ENCODE data around the gene MOXD1. TPM values are rescaled to one million over a fixed set of nuclear protein-coding genes. Genes with fewer than 3 reads are reported as not detected.

MOXD1 gene
- total RNA-seq, 1 donor from 2014 or later, result 22.0 TPM

DNA sequence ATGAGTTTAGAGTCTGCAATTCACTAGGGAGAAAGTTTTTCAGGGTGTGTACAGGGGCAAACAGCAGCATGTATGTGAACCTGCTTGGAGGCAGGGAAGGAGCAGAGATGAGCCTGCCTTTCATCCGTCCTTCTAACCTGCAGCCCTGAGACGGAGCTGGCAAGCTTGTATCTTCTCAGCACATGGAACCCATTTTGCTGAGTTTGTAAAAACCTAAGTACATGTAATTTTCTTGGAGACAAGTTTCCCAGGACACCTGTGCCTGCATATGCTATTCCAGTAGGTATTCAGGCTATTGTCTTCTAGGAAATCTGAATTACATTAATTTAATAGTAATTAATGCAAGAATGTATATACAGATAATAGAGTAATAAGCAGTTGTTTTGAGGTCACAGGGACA lies 28.8 kb upstream of the MOXD1 start:
- Mint-ChIP-seq H3K9me3 (no peaks in the 10 kb centered on the region), H3K27ac (no peak overlapping the region), H3K27me3 (peaks cover 4% of the 10 kb centered on the region), H3K4me1 (ENCODE audit: unreplicated experiment) (no peaks in the 10 kb centered on the region), H3K4me3 (no peak overlapping the region), H3K36me3 (no peaks in the 10 kb centered on the region)
- TF ChIP-seq, protein P1, sequence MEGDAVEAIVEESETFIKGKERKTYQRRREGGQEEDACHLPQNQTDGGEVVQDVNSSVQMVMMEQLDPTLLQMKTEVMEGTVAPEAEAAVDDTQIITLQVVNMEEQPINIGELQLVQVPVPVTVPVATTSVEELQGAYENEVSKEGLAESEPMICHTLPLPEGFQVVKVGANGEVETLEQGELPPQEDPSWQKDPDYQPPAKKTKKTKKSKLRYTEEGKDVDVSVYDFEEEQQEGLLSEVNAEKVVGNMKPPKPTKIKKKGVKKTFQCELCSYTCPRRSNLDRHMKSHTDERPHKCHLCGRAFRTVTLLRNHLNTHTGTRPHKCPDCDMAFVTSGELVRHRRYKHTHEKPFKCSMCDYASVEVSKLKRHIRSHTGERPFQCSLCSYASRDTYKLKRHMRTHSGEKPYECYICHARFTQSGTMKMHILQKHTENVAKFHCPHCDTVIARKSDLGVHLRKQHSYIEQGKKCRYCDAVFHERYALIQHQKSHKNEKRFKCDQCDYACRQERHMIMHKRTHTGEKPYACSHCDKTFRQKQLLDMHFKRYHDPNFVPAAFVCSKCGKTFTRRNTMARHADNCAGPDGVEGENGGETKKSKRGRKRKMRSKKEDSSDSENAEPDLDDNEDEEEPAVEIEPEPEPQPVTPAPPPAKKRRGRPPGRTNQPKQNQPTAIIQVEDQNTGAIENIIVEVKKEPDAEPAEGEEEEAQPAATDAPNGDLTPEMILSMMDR (conservative IDR thresholded peaks at IDR 0.05), result no peak
- DNase-seq (ENCODE audit: extremely low spot score, unreplicated experiment), result no peak

DNA sequence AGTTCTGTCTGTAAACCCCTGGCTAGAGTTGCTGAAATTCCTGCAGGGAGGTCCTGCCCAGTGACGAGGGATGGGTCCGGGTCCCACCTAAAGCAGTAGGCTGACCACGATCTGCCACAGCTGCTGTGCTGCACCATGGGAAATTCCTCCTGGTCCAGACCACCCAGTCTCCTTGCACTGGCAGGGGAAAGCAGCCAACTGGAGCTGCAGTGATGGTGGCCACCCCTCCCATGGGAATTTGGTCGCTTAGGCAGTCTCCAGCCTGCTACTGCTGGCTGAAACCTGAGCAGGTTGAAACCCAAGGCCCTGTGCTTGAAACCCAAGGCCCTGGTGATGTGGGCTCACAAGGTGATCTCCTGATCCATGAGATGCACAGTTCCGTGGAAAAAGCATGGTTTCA lies 23.9 kb upstream of the MOXD1 start:
- Mint-ChIP-seq H3K4me1 (ENCODE audit: unreplicated experiment) (no peaks in the 10 kb centered on the region), H3K9me3 (peaks cover 14% of the 10 kb centered on the region), H3K27me3 (peaks cover 4% of the 10 kb centered on the region), H3K36me3 (no peaks in the 10 kb centered on the region), H3K4me3 (no peak overlapping the region), H3K27ac (no peak overlapping the region)
- TF ChIP-seq, protein P1 (conservative IDR thresholded peaks at IDR 0.05), result no peak
- no peak for DNase-seq (ENCODE audit: extremely low spot score, unreplicated experiment)

DNA sequence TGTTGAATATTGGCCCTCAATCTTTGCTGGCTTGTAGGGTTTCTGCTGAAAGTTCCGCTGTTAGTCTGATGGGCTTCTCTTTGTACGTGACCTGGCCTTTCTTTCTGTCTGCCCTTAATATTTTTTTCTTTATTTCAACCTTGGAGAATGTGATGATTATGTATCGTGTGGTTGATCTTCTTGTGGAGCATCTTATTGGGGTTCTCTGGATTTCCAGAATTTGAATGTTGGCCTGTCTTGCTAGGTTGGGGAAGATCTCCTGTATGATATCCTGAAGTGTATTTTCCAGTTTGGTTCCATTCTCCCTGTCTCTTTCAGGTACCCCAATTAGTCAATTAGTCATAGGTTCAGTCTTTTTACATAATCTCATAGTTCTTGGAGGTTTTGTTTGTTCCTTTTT lies 22.6 kb upstream of the MOXD1 start:
- no peak overlapping the region for H3K27ac Mint-ChIP-seq
- H3K4me3 Mint-ChIP-seq, result no peak overlapping the region
- peaks cover 14% of the 10 kb centered on the region for H3K9me3 Mint-ChIP-seq
- no peaks in the 10 kb centered on the region for H3K4me1 Mint-ChIP-seq (ENCODE audit: unreplicated experiment)
- H3K27me3 Mint-ChIP-seq, result peaks cover 4% of the 10 kb centered on the region
- TF ChIP-seq, protein P1 (conservative IDR thresholded peaks at IDR 0.05), result no peak
- DNase-seq (ENCODE audit: extremely low spot score, unreplicated experiment), result no peak
- no peaks in the 10 kb centered on the region for H3K36me3 Mint-ChIP-seq

- H3K36me3 Mint-ChIP-seq, result no peaks in the 10 kb centered on the region
- no peak overlapping the region for H3K4me3 Mint-ChIP-seq
- TF ChIP-seq, protein P1 (conservative IDR thresholded peaks at IDR 0.05), result no peak
- H3K9me3 Mint-ChIP-seq, result peaks cover 18% of the 10 kb centered on the region
- H3K27ac Mint-ChIP-seq, result no peak overlapping the region
- no peaks in the 10 kb centered on the region for H3K27me3 Mint-ChIP-seq
- peaks cover 16% of the 10 kb centered on the region for H3K4me1 Mint-ChIP-seq (ENCODE audit: unreplicated experiment)
- DNase-seq (ENCODE audit: extremely low spot score, unreplicated experiment), result no peak
Observed at GRCh38 chr6:132418235-132418965, 17.1 kb upstream of the MOXD1 start.

GRCh38 chr6:132414761-132415160 lies 13.5 kb upstream of the MOXD1 start:
- no peak for DNase-seq (ENCODE audit: extremely low spot score, unreplicated experiment)
- no peak overlapping the region for H3K27ac Mint-ChIP-seq
- H3K4me3 Mint-ChIP-seq, result no peak overlapping the region
- H3K9me3 Mint-ChIP-seq, result peaks cover 4% of the 10 kb centered on the region
- H3K36me3 Mint-ChIP-seq, result no peaks in the 10 kb centered on the region
- TF ChIP-seq, protein P1 (conservative IDR thresholded peaks at IDR 0.05), result no peak
- no peaks in the 10 kb centered on the region for H3K27me3 Mint-ChIP-seq
- H3K4me1 Mint-ChIP-seq (ENCODE audit: unreplicated experiment), result peaks cover 21% of the 10 kb centered on the region
